Neural cell (in vitro differentiated cells): ENCODE data around the gene TAF8. TPM values are rescaled to one million over a fixed set of nuclear protein-coding genes. Genes with fewer than 3 reads are reported as not detected.

ENCODE experiments used
- H2AFZ ChIP-seq: fragments of 200-600, 300-800 bp; sonication (generic), shearing (Covaris generic); 2 replicates; pipeline ENCODE4 v1.6.0; 2014; ENCODE audit warnings: low read depth, mild to moderate bottlenecking, antibody characterized with exemption, low read length, moderate library complexity
- H3F3A ChIP-seq: fragments of 200-600 bp; shearing (Covaris generic); 2 replicates; pipeline ENCODE4 v1.6.1; 2016; ENCODE audit warnings: mild to moderate bottlenecking, moderate library complexity, mixed read lengths, antibody characterized with exemption, low read length; ENCODE audit not compliant: insufficient read depth, poor library complexity, severe bottlenecking
- H3K27ac ChIP-seq: fragments of 200-600, 300-800 bp; sonication (generic), shearing (Covaris generic); 2 replicates; pipeline ENCODE4 v1.5.1; 2014; ENCODE audit warnings: mild to moderate bottlenecking, low read length, moderate library complexity
- H3K27me3 ChIP-seq: fragments of 300-800, 200-600 bp; sonication (generic), shearing (Covaris generic); 2 replicates; pipeline ENCODE4 v1.6.0; 2014; ENCODE audit warnings: mild to moderate bottlenecking, low read depth, low read length, moderate library complexity; ENCODE audit not compliant: insufficient read depth
- H3K36me3 ChIP-seq: fragments of 300-800, 200-600 bp; sonication (generic), shearing (Covaris generic); 2 replicates; pipeline ENCODE4 v1.5.1; 2014; ENCODE audit warnings: mild to moderate bottlenecking, antibody characterized with exemption, low read length, moderate library complexity; ENCODE audit not compliant: insufficient read depth
- H3K4me2 ChIP-seq: fragments of 300-800, 200-600 bp; sonication (generic), shearing (Covaris generic); 2 replicates; pipeline ENCODE4 v1.6.0; 2014; ENCODE audit warnings: mild to moderate bottlenecking, low read length
- H3K4me3 ChIP-seq: fragments of 300-800, 200-600 bp; sonication (generic), shearing (Covaris generic); 2 replicates; pipeline ENCODE4 v1.5.1; 2014; ENCODE audit warnings: mild to moderate bottlenecking, low read length, moderate library complexity
- H3K79me2 ChIP-seq: fragments of 200-600 bp; shearing (Covaris generic); replicated peaks from 2 replicates; pipeline ENCODE4 v1.6.0; 2014; ENCODE audit warnings: mild to moderate bottlenecking, low read length, moderate library complexity; ENCODE audit not compliant: insufficient read depth
- H3K9ac ChIP-seq: fragments of 300-800, 200-600 bp; sonication (generic), shearing (Covaris generic); 2 replicates; pipeline ENCODE4 v1.6.1; 2016; ENCODE audit warnings: mild to moderate bottlenecking, low read length, mixed read lengths
- H3K9me2 ChIP-seq: fragments of 200-600 bp; shearing (Covaris generic); 2 replicates; pipeline ENCODE4 v1.6.1; 2016; ENCODE audit warnings: mild to moderate bottlenecking, low read length, mixed read lengths; ENCODE audit not compliant: insufficient read depth
- H3K9me3 ChIP-seq: fragments of 200-600, 300-800 bp; sonication (generic), shearing (Covaris generic); 2 replicates; pipeline ENCODE4 v1.6.1; 2016; ENCODE audit warnings: mild to moderate bottlenecking, mixed run types, low read length, moderate library complexity, mixed read lengths
- H4K20me1 ChIP-seq: fragments of 200-600 bp; shearing (Covaris generic); 2 replicates; pipeline ENCODE4 v1.6.1; 2016; ENCODE audit warnings: mild to moderate bottlenecking, mixed run types; ENCODE audit not compliant: insufficient read depth
- MXI1 ChIP-seq: fragments of 450-650 bp; conservative IDR thresholded peaks from 2 replicates; pipeline ENCODE4 v1.6.1; 2014; ENCODE audit warnings: antibody characterized with exemption, mild to moderate bottlenecking; ENCODE audit not compliant: poor library complexity, severe bottlenecking
- polyA plus RNA-seq: library from polyadenylated mRNA; depleted of rRNA; stranded (reverse); fragments of >200 nt; gene quantifications from 2 replicates; pipeline ENCODE4 v1.2.3, GENCODE V29; 2014
- small RNA-seq, 3 experiments: library from RNA; depleted of rRNA; stranded (forward); fragments of <200 nt; gene quantifications; one replicate each; pipeline ENCODE3, GENCODE V24; 2012
- TF ChIP-seq, protein P1 (sequence below): fragments of 450-650 bp; IDR thresholded peaks from 2 replicates; pipeline ENCODE4 v1.5.1; 2014; ENCODE audit warnings: antibody characterized with exemption, mild to moderate bottlenecking, moderate library complexity; ENCODE audit not compliant: poor library complexity, severe bottlenecking

TAF8 gene
- polyA plus RNA-seq, 1 donor from 2014 or later = 5.1 TPM

DNA sequence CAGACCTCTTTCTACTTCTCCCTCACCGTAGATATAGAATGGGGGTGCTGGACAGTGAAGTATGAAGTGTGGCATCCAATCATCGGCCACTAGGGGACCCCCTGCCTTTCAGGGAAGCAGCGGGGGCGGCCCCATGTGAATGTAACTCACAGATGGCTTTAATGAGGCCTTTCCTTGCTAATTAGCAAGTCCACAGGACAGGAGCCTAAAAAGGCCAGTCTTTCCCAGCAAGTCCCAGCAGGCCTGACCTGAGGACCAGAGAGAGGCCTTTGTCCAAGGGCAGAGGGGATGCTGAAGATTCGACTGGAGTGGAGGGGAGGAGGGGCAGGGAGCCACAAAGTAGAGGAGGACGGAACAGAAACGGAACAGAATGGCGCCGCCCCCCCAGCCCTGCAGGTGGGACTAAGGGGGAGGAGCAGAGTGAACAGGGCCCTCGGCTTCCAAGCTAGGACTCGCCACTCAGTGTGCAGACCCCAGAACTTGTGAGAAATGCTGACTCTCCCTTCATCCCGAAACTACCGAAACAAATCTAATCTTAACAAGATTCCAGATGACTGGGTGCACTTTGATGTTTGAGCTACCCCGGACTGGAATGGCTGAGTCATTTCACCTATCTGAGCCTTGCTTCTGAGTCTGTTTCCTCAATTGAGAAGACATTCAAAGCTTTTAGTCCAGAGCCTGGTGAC lies 86.3 kb downstream of the TAF8 start:
- no peak for TF ChIP-seq MXI1
- TF ChIP-seq, protein P1, sequence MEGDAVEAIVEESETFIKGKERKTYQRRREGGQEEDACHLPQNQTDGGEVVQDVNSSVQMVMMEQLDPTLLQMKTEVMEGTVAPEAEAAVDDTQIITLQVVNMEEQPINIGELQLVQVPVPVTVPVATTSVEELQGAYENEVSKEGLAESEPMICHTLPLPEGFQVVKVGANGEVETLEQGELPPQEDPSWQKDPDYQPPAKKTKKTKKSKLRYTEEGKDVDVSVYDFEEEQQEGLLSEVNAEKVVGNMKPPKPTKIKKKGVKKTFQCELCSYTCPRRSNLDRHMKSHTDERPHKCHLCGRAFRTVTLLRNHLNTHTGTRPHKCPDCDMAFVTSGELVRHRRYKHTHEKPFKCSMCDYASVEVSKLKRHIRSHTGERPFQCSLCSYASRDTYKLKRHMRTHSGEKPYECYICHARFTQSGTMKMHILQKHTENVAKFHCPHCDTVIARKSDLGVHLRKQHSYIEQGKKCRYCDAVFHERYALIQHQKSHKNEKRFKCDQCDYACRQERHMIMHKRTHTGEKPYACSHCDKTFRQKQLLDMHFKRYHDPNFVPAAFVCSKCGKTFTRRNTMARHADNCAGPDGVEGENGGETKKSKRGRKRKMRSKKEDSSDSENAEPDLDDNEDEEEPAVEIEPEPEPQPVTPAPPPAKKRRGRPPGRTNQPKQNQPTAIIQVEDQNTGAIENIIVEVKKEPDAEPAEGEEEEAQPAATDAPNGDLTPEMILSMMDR = peak; percentile 27
- Histone ChIP-seq H2AFZ (no peak overlapping the region), H3K27me3 (peaks cover 4% of the 10 kb centered on the region), H3K9ac (no peak overlapping the region), H3K9me3 (no peaks in the 10 kb centered on the region), H3K27ac (no peak overlapping the region), H3K36me3 (no peaks in the 10 kb centered on the region), H3K79me2 (no peaks in the 10 kb centered on the region), H3K4me3 (no peak overlapping the region), H3F3A (no peaks in the 10 kb centered on the region), H4K20me1 (no peaks in the 10 kb centered on the region), H3K4me2 (no peak overlapping the region), H3K9me2 (no peaks in the 10 kb centered on the region)

Small RNA genes within 50 kb of the gene (small RNA-seq; reads per million reads assigned to genes)
- gene RNU6-761P = 2.7 to 4.3 (median 3.6) reads per million in 3 experiments

Other genes with a start within 250 kb of the TAF8 start
- 23.5 and 24.2 TPM in 2 replicates for gene USP49, start 155.1 kb upstream of the TAF8 start, polyA plus RNA-seq
- gene MED20, start 129.4 kb upstream of the TAF8 start, polyA plus RNA-seq = 18.9 and 21.2 TPM in 2 replicates
- gene BYSL, start 129.0 kb upstream of the TAF8 start, polyA plus RNA-seq = 19.6 and 19.8 TPM in 2 replicates
- 15.7 and 17.9 TPM in 2 replicates for gene CCND3, start 108.7 kb upstream of the TAF8 start, polyA plus RNA-seq
- not detected in 2 replicates for gene C6orf132, start 92.1 kb downstream of the TAF8 start, polyA plus RNA-seq
- gene GUCA1A, start 122.8 kb downstream of the TAF8 start, polyA plus RNA-seq = 0.24 and 0.78 TPM in 2 replicates
- gene GUCA1B, start 144.4 kb downstream of the TAF8 start, polyA plus RNA-seq = 1.6 and 2.6 TPM in 2 replicates
- 36.4 and 37.4 TPM in 2 replicates for gene MRPS10, start 167.3 kb downstream of the TAF8 start, polyA plus RNA-seq